ENCODE results near the gene ANKFN1.

Gene ANKFN1

GRCh38 chr17:56351675-56352074, 198.4 kb downstream of the ANKFN1 start:
- Histone ChIP-seq H3K36me3 (ENCODE audit: control insufficient read depth, insufficient read depth, low read length) (no peaks in the 10 kb centered on the region), H3K9me3 (ENCODE audit: control insufficient read depth, low read length) (no peaks in the 10 kb centered on the region), H3K27ac (no peak overlapping the region), H2AFZ (no peak overlapping the region), H3K27me3 (ENCODE audit: control insufficient read depth, insufficient read depth, low read length) (no peaks in the 10 kb centered on the region), H3K4me1 (no peaks in the 10 kb centered on the region), H3K9ac (no peak overlapping the region), H3K4me3 (ENCODE audit: low read depth, low read length) (no peak overlapping the region), H3K79me2 (no peaks in the 10 kb centered on the region), H3K4me2 (ENCODE audit: low read length) (no peak overlapping the region)
- no peak for TF ChIP-seq CTCF (IDR thresholded peaks at IDR 0.05)

GRCh38 chr17:56358651-56359050, 205.4 kb downstream of the ANKFN1 start:
- H3K9me3 ChIP-seq (ENCODE audit: control insufficient read depth, low read length), result peaks cover 3% of the 10 kb centered on the region
- no peaks in the 10 kb centered on the region for H3K36me3 ChIP-seq (ENCODE audit: control insufficient read depth, insufficient read depth, low read length)
- no peak overlapping the region for H3K4me3 ChIP-seq (ENCODE audit: low read depth, low read length)
- no peak overlapping the region for H3K9ac ChIP-seq
- no peak for TF ChIP-seq CTCF (IDR thresholded peaks at IDR 0.05)
- H3K27me3 ChIP-seq (ENCODE audit: control insufficient read depth, insufficient read depth, low read length), result no peaks in the 10 kb centered on the region
- no peaks in the 10 kb centered on the region for H3K79me2 ChIP-seq
- no peak overlapping the region for H3K4me2 ChIP-seq (ENCODE audit: low read length)
- no peak overlapping the region for H2AFZ ChIP-seq
- no peak overlapping the region for H3K27ac ChIP-seq
- no peaks in the 10 kb centered on the region for H3K4me1 ChIP-seq

GRCh38 chr17:56359518-56359917, 206.2 kb downstream of the ANKFN1 start:
- TF ChIP-seq CTCF (IDR thresholded peaks at IDR 0.05), result no peak
- Histone ChIP-seq H3K4me1 (no peaks in the 10 kb centered on the region), H3K36me3 (ENCODE audit: control insufficient read depth, insufficient read depth, low read length) (no peaks in the 10 kb centered on the region), H3K9me3 (ENCODE audit: control insufficient read depth, low read length) (peaks cover 3% of the 10 kb centered on the region), H3K27me3 (ENCODE audit: control insufficient read depth, insufficient read depth, low read length) (no peaks in the 10 kb centered on the region), H3K27ac (no peak overlapping the region), H3K79me2 (no peaks in the 10 kb centered on the region), H2AFZ (no peak overlapping the region), H3K4me2 (ENCODE audit: low read length) (no peak overlapping the region), H3K9ac (no peak overlapping the region), H3K4me3 (ENCODE audit: low read depth, low read length) (no peak overlapping the region)

- Histone ChIP-seq H3K27me3 (ENCODE audit: control insufficient read depth, insufficient read depth, low read length) (no peaks in the 10 kb centered on the region), H3K9ac (no peak overlapping the region), H3K4me2 (ENCODE audit: low read length) (no peak overlapping the region), H3K79me2 (no peaks in the 10 kb centered on the region), H3K4me1 (no peaks in the 10 kb centered on the region), H3K27ac (no peak overlapping the region), H3K36me3 (ENCODE audit: control insufficient read depth, insufficient read depth, low read length) (no peaks in the 10 kb centered on the region), H2AFZ (no peak overlapping the region), H3K4me3 (ENCODE audit: low read depth, low read length) (no peak overlapping the region), H3K9me3 (ENCODE audit: control insufficient read depth, low read length) (no peaks in the 10 kb centered on the region)
- no peak for TF ChIP-seq CTCF (IDR thresholded peaks at IDR 0.05)
Observed at GRCh38 chr17:56367366-56367765, 214.1 kb downstream of the ANKFN1 start.

GRCh38 chr17:56373981-56374833, 220.9 kb downstream of the ANKFN1 start:
- Histone ChIP-seq H3K4me3 (ENCODE audit: low read depth, low read length) (no peak overlapping the region), H3K9ac (no peak overlapping the region), H3K36me3 (ENCODE audit: control insufficient read depth, insufficient read depth, low read length) (no peaks in the 10 kb centered on the region), H3K79me2 (no peaks in the 10 kb centered on the region), H2AFZ (no peak overlapping the region), H3K4me1 (no peaks in the 10 kb centered on the region), H3K27me3 (ENCODE audit: control insufficient read depth, insufficient read depth, low read length) (no peaks in the 10 kb centered on the region), H3K4me2 (ENCODE audit: low read length) (no peak overlapping the region), H3K27ac (no peak overlapping the region), H3K9me3 (ENCODE audit: control insufficient read depth, low read length) (no peaks in the 10 kb centered on the region)
- no peak for TF ChIP-seq CTCF (IDR thresholded peaks at IDR 0.05)

Data from parathyroid adenoma (tissue), 2 donors.